Upper lobe of left lung (tissue), 6 donors: Measurements from ENCODE around the gene ESAM. TPM values are rescaled to one million over a fixed set of nuclear protein-coding genes. Genes with fewer than 3 reads are reported as not detected.

Experiments
- ATAC-seq, 2 donors: fragments of 200-7000 bp; cut with Tn5 transposase; one replicate each; pipeline ENCODE4 v1.9.1; 2022; ENCODE audit warnings: mild to moderate bottlenecking in 2 of 2, moderate library complexity in 2 of 2; ENCODE audit not compliant: low FRiP score in 2 of 2
- DNase-seq, 2 donors: peaks; one replicate each; pipeline ENCODE4 v3.0.0-alpha.2; 2019 to 2020
- H3K27ac ChIP-seq, 4 donors: fragments of 200-600 bp; sonication (generic); one replicate each; pipeline ENCODE4 v1.5.1; 2016 to 2019
- H3K27me3 ChIP-seq, 4 donors: fragments of 200-600 bp; sonication (generic); one replicate each; pipeline ENCODE4 v1.5.1; 2017 to 2019
- H3K36me3 ChIP-seq, 4 donors: fragments of 200-600 bp; sonication (generic); one replicate each; pipeline ENCODE4 v1.5.1; 2016 to 2019
- H3K4me1 ChIP-seq, 4 donors: fragments of 200-600 bp; sonication (generic); one replicate each; pipeline ENCODE4 v1.5.1; 2018 to 2019
- H3K4me3 ChIP-seq, 4 donors: fragments of 200-600 bp; sonication (generic); one replicate each; pipeline ENCODE4 v1.5.1; 2017 to 2019; ENCODE audit warnings: mild to moderate bottlenecking in 2 of 4, moderate library complexity in 1 of 4
- H3K9me3 ChIP-seq, 4 donors: fragments of 200-600 bp; sonication (generic); one replicate each; pipeline ENCODE4 v1.5.1; 2018 to 2019
- EP300 ChIP-seq, 4 donors: sonication (generic); formaldehyde crosslinking; IDR thresholded peaks; one replicate each; pipeline ENCODE4 v1.5.1; 2017; ENCODE audit warnings: antibody characterized with exemption in 4 of 4, control low read depth in 2 of 4
- POLR2A ChIP-seq, 4 donors: fragments of 450-650 bp; IDR thresholded peaks; one replicate each; pipeline ENCODE4 v1.5.1; 2016 to 2017; ENCODE audit warnings: antibody characterized with exemption in 4 of 4, mild to moderate bottlenecking in 2 of 4
- POLR2AphosphoS5 ChIP-seq, 2 donors: sonication (generic); formaldehyde crosslinking; IDR thresholded peaks; one replicate each; pipeline ENCODE4 v1.5.1; 2017; ENCODE audit warnings: antibody characterized with exemption in 2 of 2
- WGBS, 2 donors: methylation state at CpG; one replicate each; pipeline ENCODE4 v1.1.5; 2017 to 2018; 5-methylcytosine and 5-hydroxymethylcytosine counted together
- total RNA-seq, 6 donors: library from RNA; depleted of rRNA in 4 of 6; stranded (reverse); fragments of >200 nt in 4 of 6; gene quantifications; one replicate each; pipeline versions ENCODE4 v1.1.0 to v1.2.1, GENCODE V29; 2016 to 2021
- TF ChIP-seq, protein P1 (sequence below), 6 experiments: fragments of 450-650 bp in 4 of 6; fragments of 200-600 bp in 2 of 6; sonication (generic) in 2 of 6; IDR thresholded peaks; one replicate each; pipeline ENCODE4 v1.5.1; 2016 to 2019; ENCODE audit warnings: antibody characterized with exemption in 6 of 6
- donor health status: DM: no; HTN: no; CAD: no; lungs with moderate emphysema.
- donor health status: DM: no; HTN: yes; CAD: no; lungs with severe emphysema.

The ESAM gene
- total RNA-seq, 6 donors from 2014 or later = 39.8 to 177 (median 128) TPM

GRCh38 chr11:124751741-124752470 lies 10.2 kb downstream of the ESAM start, which contains the start of gene VSIG2:
Gene VSIG2, minus strand, starts transcription at chr11:124752255. Its CDS starts 118 bp downstream, at chr11:124752137.
- H3K4me3 ChIP-seq = peak within 1 kb of the TSS in 3 of 4 donors; percentile 32 to 55 (median 48)

GRCh38 chr11:124751391-124751740 lies 10.7 kb downstream of the ESAM start:
- H3K36me3 ChIP-seq = peaks cover 0 to 54% (median 9%) of the 10 kb centered on the region in 4 donors
- TF ChIP-seq POLR2AphosphoS5 (IDR thresholded peaks at IDR 0.05) (no peak), POLR2A (IDR thresholded peaks at IDR 0.05) (no peak), EP300 (IDR thresholded peaks at IDR 0.05) (no peak)
- TF ChIP-seq, protein P1, sequence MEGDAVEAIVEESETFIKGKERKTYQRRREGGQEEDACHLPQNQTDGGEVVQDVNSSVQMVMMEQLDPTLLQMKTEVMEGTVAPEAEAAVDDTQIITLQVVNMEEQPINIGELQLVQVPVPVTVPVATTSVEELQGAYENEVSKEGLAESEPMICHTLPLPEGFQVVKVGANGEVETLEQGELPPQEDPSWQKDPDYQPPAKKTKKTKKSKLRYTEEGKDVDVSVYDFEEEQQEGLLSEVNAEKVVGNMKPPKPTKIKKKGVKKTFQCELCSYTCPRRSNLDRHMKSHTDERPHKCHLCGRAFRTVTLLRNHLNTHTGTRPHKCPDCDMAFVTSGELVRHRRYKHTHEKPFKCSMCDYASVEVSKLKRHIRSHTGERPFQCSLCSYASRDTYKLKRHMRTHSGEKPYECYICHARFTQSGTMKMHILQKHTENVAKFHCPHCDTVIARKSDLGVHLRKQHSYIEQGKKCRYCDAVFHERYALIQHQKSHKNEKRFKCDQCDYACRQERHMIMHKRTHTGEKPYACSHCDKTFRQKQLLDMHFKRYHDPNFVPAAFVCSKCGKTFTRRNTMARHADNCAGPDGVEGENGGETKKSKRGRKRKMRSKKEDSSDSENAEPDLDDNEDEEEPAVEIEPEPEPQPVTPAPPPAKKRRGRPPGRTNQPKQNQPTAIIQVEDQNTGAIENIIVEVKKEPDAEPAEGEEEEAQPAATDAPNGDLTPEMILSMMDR (IDR thresholded peaks at IDR 0.05) = no peak
- peak overlapping the region; percentile 78 to 90 (median 81) for H3K27ac ChIP-seq
- 69% methylated on average over 11 of the region's 11 CpGs; no CpG with 5 or more reads in 1 of the 2 donors for WGBS, 2 donors
- ATAC-seq = no peak
- peaks cover 64 to 81% (median 74%) of the 10 kb centered on the region in 4 donors for H3K4me1 ChIP-seq
- DNase-seq = peak in 1 of 2 donors; percentile 76
- H3K27me3 ChIP-seq = no peaks in the 10 kb centered on the region
- H3K4me3 ChIP-seq = peak overlapping the region in 3 of 4 donors; percentile 32 to 55 (median 48)
- no peaks in the 10 kb centered on the region for H3K9me3 ChIP-seq

More at GRCh38 chr11:124751741-124752470, 10.2 kb downstream of the ESAM start, which contains the start of gene VSIG2:
- Histone ChIP-seq H3K36me3 (peaks cover 0 to 59% (median 10%) of the 10 kb centered on the region in 4 donors), H3K9me3 (no peaks in the 10 kb centered on the region), H3K4me1 (peaks cover 60 to 81% (median 74%) of the 10 kb centered on the region in 4 donors), H3K27ac (peak within 1 kb of the TSS; percentile 78 to 90 (median 81)), H3K27me3 (no peaks in the 10 kb centered on the region)
- 42 to 52% methylated on average over 25 to 40 of the region's 42 CpGs for WGBS, 2 donors
- peak in 2 of 4 donors; percentile 18 to 65 for TF ChIP-seq POLR2A (IDR thresholded peaks at IDR 0.05)
- TF ChIP-seq, protein P1 (IDR thresholded peaks at IDR 0.05) = no peak
- peak; percentile 13 to 25 for ATAC-seq
- DNase-seq = peak in 1 of 2 donors; percentile 85

- Histone ChIP-seq H3K36me3 (peaks cover 0 to 41% (median 9%) of the 10 kb centered on the region in 4 donors), H3K27me3 (no peaks in the 10 kb centered on the region), H3K4me1 (peaks cover 65 to 85% (median 78%) of the 10 kb centered on the region in 4 donors), H3K4me3 (no peak overlapping the region), H3K27ac (peak overlapping the region in 3 of 4 donors; percentile 80 to 90 (median 85)), H3K9me3 (no peaks in the 10 kb centered on the region)
- WGBS, 2 donors = 78 to 88% methylated on average over 1 of the region's 1 CpG
- DNase-seq (no peak), ATAC-seq (no peak)
- TF ChIP-seq POLR2AphosphoS5 (IDR thresholded peaks at IDR 0.05) (no peak), EP300 (IDR thresholded peaks at IDR 0.05) (no peak), POLR2A (IDR thresholded peaks at IDR 0.05) (no peak)
- TF ChIP-seq, protein P1 (IDR thresholded peaks at IDR 0.05) = no peak
Observed at GRCh38 chr11:124749912-124750311, 12.2 kb downstream of the ESAM start.

DNA sequence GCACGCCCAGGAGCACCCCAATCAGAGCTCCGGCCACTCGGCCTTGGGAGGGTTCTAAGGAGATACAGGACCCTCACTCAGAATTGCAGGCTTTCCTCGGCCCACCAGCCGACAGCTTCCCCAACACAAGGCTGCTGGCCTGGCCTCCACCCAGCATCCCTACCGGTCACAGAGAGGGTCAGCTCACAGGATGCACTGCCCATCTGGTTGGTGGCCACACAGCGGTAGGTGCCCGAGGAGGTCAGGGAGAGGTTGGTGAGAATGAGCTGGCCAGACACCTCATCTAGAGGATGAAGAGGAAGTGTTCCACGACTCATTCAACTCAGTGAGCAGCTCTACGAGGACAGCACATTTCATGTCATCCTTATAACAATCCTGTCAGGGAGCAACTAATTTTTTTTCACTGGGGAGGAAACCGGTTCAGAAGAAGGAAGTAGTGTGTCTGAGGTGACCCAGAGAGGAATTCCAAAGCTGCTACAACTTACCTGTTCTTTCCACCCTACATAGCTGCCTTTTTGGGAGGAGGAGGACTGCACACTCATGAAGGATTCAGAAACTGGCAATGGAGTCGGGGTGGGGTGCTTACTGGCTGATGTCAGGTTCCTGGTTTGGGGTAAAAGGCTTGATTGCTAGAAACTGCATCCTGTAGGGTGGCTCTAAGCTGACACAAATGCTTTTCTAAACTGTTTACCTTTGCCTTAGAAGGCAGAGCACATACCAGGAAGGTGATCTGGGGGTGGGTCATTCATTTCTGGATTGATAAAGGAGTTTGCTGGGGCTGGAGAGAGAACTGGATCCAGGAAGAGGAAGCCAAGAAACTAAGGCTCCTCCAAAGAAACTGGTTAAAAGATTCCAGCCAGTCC lies 13.4 kb downstream of the ESAM start:
- TF ChIP-seq POLR2AphosphoS5 (IDR thresholded peaks at IDR 0.05) = peak in 1 of 2 donors; percentile 35
- TF ChIP-seq, protein P1 (IDR thresholded peaks at IDR 0.05) = no peak
- ATAC-seq (no peak), DNase-seq (peak in 1 of 2 donors; percentile 39)
- Histone ChIP-seq H3K27me3 (no peaks in the 10 kb centered on the region), H3K36me3 (peaks cover 0 to 30% (median 4%) of the 10 kb centered on the region in 4 donors), H3K4me1 (peaks cover 60 to 73% (median 66%) of the 10 kb centered on the region in 4 donors), H3K4me3 (no peak overlapping the region), H3K9me3 (no peaks in the 10 kb centered on the region), H3K27ac (peak overlapping the region; percentile 80 to 85 (median 82))
- WGBS, 2 donors = 37 to 46% methylated on average over 9 to 12 of the region's 12 CpGs
